B cell (primary cell): ENCODE results near the gene SAMSN1. TPM values are rescaled to one million over a fixed set of nuclear protein-coding genes. Genes with fewer than 3 reads are reported as not detected.
A peak's percentile ranks its signal among the peaks of the same experiment; 100 is the strongest.

ENCODE experiments used
- ATAC-seq: fragments of 200-7000 bp; cut with Tn5 transposase; one replicate; pipeline ENCODE4 v1.10.0; 2021; ENCODE audit warnings: low read depth, mild to moderate bottlenecking, moderate number of reproducible peaks, moderate library complexity
- CTCF ChIA-PET: fragments of 350-600 bp; sonication (Branson Sonifier 250); formaldehyde crosslinking; loops from one replicate; lab custom pipeline; 2021; ENCODE audit warnings: antibody characterized with exemption, inconsistent platforms; lab: Charles Lee
- POLR2A ChIA-PET: fragments of 350-600 bp; sonication (Branson Sonifier 250); formaldehyde crosslinking; loops from one replicate; lab custom pipeline; 2021; ENCODE audit warnings: antibody characterized with exemption; lab: Charles Lee
- DNase-seq: peaks from one replicate; pipeline ENCODE4 v3.0.0; 2013
- H2AFZ ChIP-seq: 2 replicates; pipeline ENCODE4 v1.6.1; 2012; ENCODE audit warnings: mild to moderate bottlenecking, low read depth, low read length; ENCODE audit not compliant: insufficient read depth, poor library complexity, severe bottlenecking
- H3K27ac ChIP-seq, 2 donors: 1 replicate in 1 of 2; 2 replicates in 1 of 2; pipeline ENCODE4 v1.5.1; 2012 to 2013; ENCODE audit warnings: low read length in 2 of 2, mild to moderate bottlenecking in 2 of 2, moderate library complexity in 1 of 2
- H3K27me3 ChIP-seq, 4 experiments: fragments of 200-600 bp in 1 of 4; sonication (generic) in 1 of 4; replicated peaks in 1 of 4; 1 replicate in 2 of 4; 2 replicates in 2 of 4; pipeline versions ENCODE4 v1.6.1 to v1.7.0; 2013 to 2016; ENCODE audit warnings: low read length in 3 of 4, mild to moderate bottlenecking in 2 of 4, mixed read lengths in 1 of 4, moderate library complexity in 1 of 4; ENCODE audit not compliant: insufficient read depth in 4 of 4, control insufficient read depth in 3 of 4; ENCODE audit errors: control extremely low read depth in 1 of 4
- H3K36me3 ChIP-seq, 2 experiments: replicated peaks in 1 of 2; 1 replicate in 1 of 2; 2 replicates in 1 of 2; pipeline versions ENCODE4 v1.6.1 to v1.7.1; 2013; ENCODE audit warnings: low read length in 1 of 2; ENCODE audit not compliant: insufficient read depth in 2 of 2, control insufficient read depth in 1 of 2; ENCODE audit errors: control extremely low read depth in 1 of 2, extremely low read depth in 1 of 2
- H3K4me1 ChIP-seq, 2 donors: fragments of 200-600 bp in 1 of 2; sonication (generic) in 1 of 2; 1 replicate in 1 of 2; 2 replicates in 1 of 2; pipeline versions ENCODE4 v1.5.1 to v1.6.1; 2013 to 2017; ENCODE audit warnings: low read length in 2 of 2; ENCODE audit not compliant: control insufficient read depth in 2 of 2, insufficient read depth in 2 of 2
- H3K4me2 ChIP-seq: replicated peaks from 2 replicates; pipeline ENCODE3; 2012; ENCODE audit warnings: mild to moderate bottlenecking, low read depth, low read length; ENCODE audit not compliant: poor library complexity, severe bottlenecking
- H3K4me3 ChIP-seq, 5 experiments: fragments of 200-600 bp in 1 of 5; sonication (generic) in 1 of 5; 1 replicate in 3 of 5; 2 replicates in 2 of 5; pipeline versions ENCODE4 v1.5.1 to v1.7.0; 2011 to 2016; ENCODE audit warnings: low read length in 4 of 5, mild to moderate bottlenecking in 4 of 5, low read depth in 2 of 5, control low read depth in 1 of 5, moderate library complexity in 1 of 5; ENCODE audit not compliant: insufficient read depth in 1 of 5; ENCODE audit errors: control extremely low read depth in 1 of 5, extremely low read depth in 1 of 5
- H3K79me2 ChIP-seq: fragments of 200-600 bp; sonication (generic); one replicate; pipeline ENCODE4 v1.6.0; 2016; ENCODE audit warnings: low read length; ENCODE audit not compliant: control insufficient read depth, insufficient read depth
- H3K9ac ChIP-seq: fragments of 200-600 bp; sonication (generic); 2 replicates; pipeline ENCODE4 v1.6.1; 2017; ENCODE audit warnings: mild to moderate bottlenecking, low read length, moderate library complexity
- H3K9me3 ChIP-seq, 3 donors: one replicate each; pipeline versions ENCODE4 v1.6.1 to v1.7.1; 2013; ENCODE audit warnings: low read length in 2 of 3; ENCODE audit not compliant: control insufficient read depth in 2 of 3, insufficient read depth in 1 of 3; ENCODE audit errors: control extremely low read depth in 1 of 3
- H4K20me1 ChIP-seq: 2 replicates; pipeline ENCODE4 v1.6.0; 2012; ENCODE audit warnings: mild to moderate bottlenecking, low read length; ENCODE audit not compliant: insufficient read depth, control insufficient read depth, poor library complexity, severe bottlenecking
- H3K27ac Mint-ChIP-seq: one replicate; pipeline ENCODE4 v1.8.0; 2021; ENCODE audit warnings: mixed read lengths
- H3K27me3 Mint-ChIP-seq: one replicate; pipeline ENCODE4 v1.8.0; 2021; ENCODE audit warnings: mixed read lengths
- H3K4me1 Mint-ChIP-seq: one replicate; pipeline ENCODE4 v1.8.0; 2021; ENCODE audit warnings: mixed read lengths
- H3K4me3 Mint-ChIP-seq: one replicate; pipeline ENCODE4 v1.8.0; 2021; ENCODE audit warnings: mixed read lengths
- H3K9me3 Mint-ChIP-seq: one replicate; pipeline ENCODE4 v1.8.0; 2022; ENCODE audit warnings: mixed read lengths; ENCODE audit not compliant: insufficient read depth
- EZH2 ChIP-seq: IDR thresholded peaks from 2 replicates; pipeline ENCODE4 v1.6.1; 2012; ENCODE audit warnings: borderline replicate concordance, low read depth, mild to moderate bottlenecking, moderate library complexity, low read length; ENCODE audit not compliant: insufficient read depth, poor library complexity, severe bottlenecking
- WGBS: methylation state at CpG from one replicate; pipeline ENCODE4 v1.1.5; 2013; ENCODE audit warnings: missing lambda C conversion rate; ENCODE audit not compliant: insufficient coverage; 5-methylcytosine and 5-hydroxymethylcytosine counted together
- intact Hi-C: fragments of 100-400 bp; cut with micrococcal nuclease; formaldehyde crosslinking; loops from one replicate; pipeline ENCODE4 v1.10.0; 2022
- polyA plus RNA-seq: library from polyadenylated mRNA; depleted of rRNA; stranded (reverse); fragments of >200 nt; gene quantifications from 2 replicates; pipeline ENCODE4 v1.2.3, GENCODE V29; 2012
- total RNA-seq, 2 donors: library from RNA; stranded (reverse); fragments of 120-200 nt in 1 of 2; gene quantifications; 1 replicate in 1 of 2; 2 replicates in 1 of 2; pipeline versions ENCODE4 v1.2.3 to v1.2.4, GENCODE V29; 2013 to 2022
- TF ChIP-seq, protein P1 (sequence below): fragments of 200-600 bp; IDR thresholded peaks from one replicate; pipeline ENCODE4 v1.8.0; 2022; ENCODE audit warnings: antibody characterized with exemption, mild to moderate bottlenecking

The SAMSN1 gene
- total and polyA plus RNA-seq, 2 donors (not counting 1 experiment from before 2014, with no cell fraction given), result 8.7 to 53.1 TPM

GRCh38 chr21:14567331-14568279 is 21.5 kb upstream of the SAMSN1 start:
- no peaks in the 10 kb centered on the region for H3K36me3 ChIP-seq
- H3K27ac Mint-ChIP-seq, result no peak overlapping the region
- ChIA-PET CTCF (interaction anchor here (0.6 to 1.9 kb wide), 4 partner anchors 9 to 20 kb away, joined by 3 to 4 read pairs (median 3); no protein-coding TSS in a partner anchor), POLR2A (interaction anchor here (1.7 kb wide), 1 partner anchor 9 kb away, joined by 5 read pairs; no protein-coding TSS in a partner anchor)
- intact Hi-C loops, result loop anchor here (5.0 kb wide), 1 partner anchor 50 kb away; no protein-coding TSS in a partner anchor
- no peaks in the 10 kb centered on the region for H3K27me3 ChIP-seq
- peak overlapping the region; percentile 33 for H3K4me2 ChIP-seq
- H3K9me3 ChIP-seq, result no peaks in the 10 kb centered on the region
- peaks cover 19 to 20% of the 10 kb centered on the region in 2 donors for H3K4me1 ChIP-seq
- no peaks in the 10 kb centered on the region for H3K9me3 Mint-ChIP-seq
- H3K4me3 ChIP-seq, result no peak overlapping the region
- peaks cover 29% of the 10 kb centered on the region for H3K4me1 Mint-ChIP-seq
- no peaks in the 10 kb centered on the region for H3K27me3 Mint-ChIP-seq
- ATAC-seq (peak; percentile 24), DNase-seq (peak; percentile 25)
- H3K9ac ChIP-seq, result no peak overlapping the region
- H3K4me3 Mint-ChIP-seq, result peak overlapping the region; percentile 35
- H3K27ac ChIP-seq, result no peak overlapping the region
- H4K20me1 ChIP-seq, result no peaks in the 10 kb centered on the region
- no peak for TF ChIP-seq EZH2
- TF ChIP-seq, protein P1, sequence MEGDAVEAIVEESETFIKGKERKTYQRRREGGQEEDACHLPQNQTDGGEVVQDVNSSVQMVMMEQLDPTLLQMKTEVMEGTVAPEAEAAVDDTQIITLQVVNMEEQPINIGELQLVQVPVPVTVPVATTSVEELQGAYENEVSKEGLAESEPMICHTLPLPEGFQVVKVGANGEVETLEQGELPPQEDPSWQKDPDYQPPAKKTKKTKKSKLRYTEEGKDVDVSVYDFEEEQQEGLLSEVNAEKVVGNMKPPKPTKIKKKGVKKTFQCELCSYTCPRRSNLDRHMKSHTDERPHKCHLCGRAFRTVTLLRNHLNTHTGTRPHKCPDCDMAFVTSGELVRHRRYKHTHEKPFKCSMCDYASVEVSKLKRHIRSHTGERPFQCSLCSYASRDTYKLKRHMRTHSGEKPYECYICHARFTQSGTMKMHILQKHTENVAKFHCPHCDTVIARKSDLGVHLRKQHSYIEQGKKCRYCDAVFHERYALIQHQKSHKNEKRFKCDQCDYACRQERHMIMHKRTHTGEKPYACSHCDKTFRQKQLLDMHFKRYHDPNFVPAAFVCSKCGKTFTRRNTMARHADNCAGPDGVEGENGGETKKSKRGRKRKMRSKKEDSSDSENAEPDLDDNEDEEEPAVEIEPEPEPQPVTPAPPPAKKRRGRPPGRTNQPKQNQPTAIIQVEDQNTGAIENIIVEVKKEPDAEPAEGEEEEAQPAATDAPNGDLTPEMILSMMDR, result no peak
- H2AFZ ChIP-seq, result peak overlapping the region; percentile 25
- no CpG with 5 or more reads among the region's 7 CpGs for WGBS
- no peaks in the 10 kb centered on the region for H3K79me2 ChIP-seq
